SK-N-SH treated with all-trans-retinoic acid at 6 μM for 48 hours (cell line): ENCODE measurements around the gene USP46.

Experiments
- ARNTL ChIP-seq: fragments of 450-650 bp; formaldehyde crosslinking; IDR thresholded peaks from 2 replicates; pipeline ENCODE4 v1.5.0; 2020; ENCODE audit warnings: low read depth, mild to moderate bottlenecking, moderate library complexity, borderline replicate concordance
- BACH2 ChIP-seq: fragments of 250-450 bp; sonication (Bioruptor Pico); IDR thresholded peaks from 2 replicates; pipeline ENCODE4 v1.9.0; 2021; ENCODE audit warnings: mild to moderate bottlenecking, borderline replicate concordance
- CREB5 ChIP-seq: fragments of 250-450 bp; sonication (Bioruptor Pico); IDR thresholded peaks from 2 replicates; pipeline ENCODE4 v1.5.1; 2020; ENCODE audit warnings: low read depth, mild to moderate bottlenecking, moderate library complexity
- ISL1 ChIP-seq: fragments of 250-450 bp; sonication (Bioruptor Pico); IDR thresholded peaks from 2 replicates; pipeline ENCODE4 v2.1.2; 2022; ENCODE audit warnings: mild to moderate bottlenecking, moderate library complexity
- OSR1 ChIP-seq: fragments of 250-450 bp; sonication (Bioruptor Pico); IDR thresholded peaks from 2 replicates; pipeline ENCODE4 v1.8.0; 2022; ENCODE audit warnings: moderate library complexity, mild to moderate bottlenecking, inconsistent platforms
- PPARA ChIP-seq: fragments of 250-450 bp; sonication (Bioruptor Pico); IDR thresholded peaks from 2 replicates; pipeline ENCODE4 v1.5.0; 2020; ENCODE audit warnings: mild to moderate bottlenecking, borderline replicate concordance
- SNAI2 ChIP-seq: fragments of 250-450 bp; sonication (Bioruptor Pico); IDR thresholded peaks from 2 replicates; pipeline ENCODE4 v1.5.0; 2020; ENCODE audit warnings: mild to moderate bottlenecking, moderate library complexity
- TCF4 ChIP-seq: fragments of 250-450 bp; sonication (Bioruptor Pico); IDR thresholded peaks from 2 replicates; pipeline ENCODE4 v1.8.0; 2021; ENCODE audit warnings: mild to moderate bottlenecking, moderate library complexity, borderline replicate concordance
- TOX ChIP-seq: fragments of 250-450 bp; sonication (Bioruptor Pico); IDR thresholded peaks from 2 replicates; pipeline ENCODE4 v1.8.0; 2021; ENCODE audit warnings: mild to moderate bottlenecking, moderate library complexity, borderline replicate concordance
- ZC3H10 ChIP-seq: fragments of 250-450 bp; sonication (Bioruptor Pico); IDR thresholded peaks from 2 replicates; pipeline ENCODE4 v1.5.1; 2021; ENCODE audit warnings: mild to moderate bottlenecking, moderate library complexity
- ZFP30 ChIP-seq: fragments of 450-650 bp; formaldehyde crosslinking; IDR thresholded peaks from 2 replicates; pipeline ENCODE4 v1.5.0; 2022; ENCODE audit warnings: mild to moderate bottlenecking, moderate library complexity
- ZNF70 ChIP-seq: fragments of 450-650 bp; formaldehyde crosslinking; IDR thresholded peaks from 2 replicates; pipeline ENCODE4 v1.5.0; 2020; ENCODE audit warnings: mild to moderate bottlenecking, moderate library complexity
- ZNF8 ChIP-seq: fragments of 450-650 bp; formaldehyde crosslinking; IDR thresholded peaks from 2 replicates; pipeline ENCODE4 v1.5.0; 2020; ENCODE audit warnings: mild to moderate bottlenecking, moderate library complexity

- no peak for TF ChIP-seq ZFP30
- no peak for TF ChIP-seq ZNF8 (CRISPR knock-in tag)
- no peak for TF ChIP-seq ISL1
- TF ChIP-seq TCF4 (CRISPR knock-in tag), result no peak
- TF ChIP-seq ARNTL (CRISPR knock-in tag), result no peak
- TF ChIP-seq OSR1 (CRISPR knock-in tag), result no peak
- TF ChIP-seq CREB5 (CRISPR knock-in tag), result no peak
- no peak for TF ChIP-seq TOX
- no peak for TF ChIP-seq SNAI2 (CRISPR knock-in tag)
- TF ChIP-seq ZC3H10, result no peak
- no peak for TF ChIP-seq BACH2
- no peak for TF ChIP-seq PPARA (CRISPR knock-in tag)
- no peak for TF ChIP-seq ZNF70
Observed at GRCh38 chr4:52675111-52675510, 16.0 kb upstream of the USP46 start.
